DMS153 (cell line): ENCODE results near the gene ZACN.
A peak's percentile ranks its signal among the peaks of the same experiment; 100 is the strongest.

Experiments
- DNase-seq: peaks from one replicate; lab custom pipeline; 2025; lab: John Stamatoyannopoulos, UW

Gene ZACN

DNA sequence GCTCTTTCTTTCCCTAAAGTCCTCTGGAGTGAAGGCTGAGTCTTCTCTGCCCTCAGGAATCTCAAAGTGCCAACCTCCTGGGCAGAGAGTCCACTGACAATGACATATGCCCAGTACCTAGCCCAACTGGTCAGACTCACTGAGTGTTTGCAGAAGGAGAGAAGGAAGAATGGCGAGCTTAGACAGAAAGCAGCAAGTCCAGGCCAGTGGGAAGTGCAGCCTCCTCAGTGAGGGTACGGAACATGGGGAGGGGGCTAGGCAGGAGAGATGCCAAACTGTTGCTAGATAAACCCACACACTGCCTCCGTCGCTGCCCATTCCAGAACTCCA lies 23.9 kb downstream of the ZACN start:
- DNase-seq, result no peak

DNA sequence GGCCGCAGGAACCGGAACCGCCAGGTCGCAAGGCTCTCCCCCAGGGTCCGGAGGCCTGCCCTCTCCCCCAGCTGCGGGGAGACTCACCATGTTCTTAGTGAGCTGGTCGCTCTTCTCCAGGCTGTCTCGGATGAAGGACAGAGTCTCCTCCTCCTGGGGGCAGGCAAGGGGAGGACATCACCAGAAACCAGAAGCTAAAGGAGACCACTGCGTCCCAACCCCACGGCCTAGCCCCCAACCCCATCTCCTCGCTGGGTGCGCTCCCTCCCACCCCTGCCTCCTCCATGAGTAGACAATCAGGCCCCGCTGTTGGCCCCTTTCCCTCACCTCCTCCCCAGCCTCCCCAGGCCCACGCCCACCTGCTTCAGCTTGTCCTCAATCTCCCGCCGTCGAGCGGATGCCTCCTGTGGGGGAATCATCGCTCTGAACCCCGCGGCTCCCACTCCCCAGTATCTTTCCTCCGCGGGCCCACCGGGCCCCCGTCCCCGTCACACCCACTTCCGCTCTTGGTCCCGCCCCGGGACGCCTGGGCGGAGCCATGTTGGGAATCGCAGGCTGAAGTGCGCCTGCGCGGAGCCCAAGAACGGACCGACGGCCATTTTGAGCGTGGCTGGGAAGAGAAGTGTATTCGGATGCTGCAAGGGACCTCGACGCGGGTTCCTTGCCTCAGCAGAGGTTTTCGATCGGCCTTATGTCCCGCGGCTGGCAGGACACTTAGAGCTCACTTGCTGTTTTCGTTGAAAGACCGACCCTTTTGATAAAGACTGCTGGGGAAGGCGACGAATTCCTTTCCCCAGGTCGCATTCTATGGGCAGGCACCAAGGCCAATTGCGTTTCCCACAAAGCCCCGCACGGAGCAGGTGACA lies 24.5 kb downstream of the ZACN start, which contains the start of gene EXOC7:
Gene EXOC7 (minus strand): TSS at position 514 of the 866 bp plus-strand sequence. CDS start 95 bp downstream, at position 419.
- peak; percentile 78 for DNase-seq

DNA sequence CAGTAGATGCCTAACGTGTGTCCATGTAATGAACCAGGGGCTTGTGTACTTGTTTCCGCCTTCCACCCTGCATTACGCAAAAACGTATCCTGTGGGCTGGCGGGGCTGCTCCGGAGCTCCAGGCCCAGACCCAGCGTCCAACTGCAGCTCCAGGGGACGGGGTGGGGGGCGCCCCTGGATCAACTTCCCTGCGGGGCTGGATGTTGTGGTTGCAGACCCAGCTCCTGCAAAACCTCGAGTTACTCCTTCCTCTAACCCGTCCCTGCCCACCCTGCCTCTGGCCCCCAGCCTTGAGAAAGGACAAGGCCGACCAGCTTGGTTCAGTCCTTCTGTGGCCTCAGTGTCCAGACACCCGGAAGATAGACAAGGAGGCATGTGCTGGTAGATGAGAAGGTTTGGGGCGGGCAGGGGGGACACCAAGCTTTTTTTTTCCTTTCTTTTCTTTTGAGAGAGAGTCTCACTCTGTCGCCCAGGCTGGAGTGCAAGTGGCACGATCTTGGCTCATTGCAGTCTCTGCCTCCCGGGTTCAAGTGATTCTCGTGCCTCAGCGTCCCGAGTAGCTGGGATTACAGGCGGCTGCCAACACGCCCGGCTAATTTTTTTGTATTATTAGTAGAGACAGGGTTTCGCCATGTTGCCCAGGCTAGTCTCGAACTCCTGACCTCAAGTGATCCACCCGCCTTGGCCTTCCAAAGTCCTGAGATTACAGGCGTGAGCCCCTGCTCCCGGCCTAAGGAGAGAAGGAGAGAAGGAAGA lies 25.3 kb downstream of the ZACN start:
- no peak for DNase-seq

DNA sequence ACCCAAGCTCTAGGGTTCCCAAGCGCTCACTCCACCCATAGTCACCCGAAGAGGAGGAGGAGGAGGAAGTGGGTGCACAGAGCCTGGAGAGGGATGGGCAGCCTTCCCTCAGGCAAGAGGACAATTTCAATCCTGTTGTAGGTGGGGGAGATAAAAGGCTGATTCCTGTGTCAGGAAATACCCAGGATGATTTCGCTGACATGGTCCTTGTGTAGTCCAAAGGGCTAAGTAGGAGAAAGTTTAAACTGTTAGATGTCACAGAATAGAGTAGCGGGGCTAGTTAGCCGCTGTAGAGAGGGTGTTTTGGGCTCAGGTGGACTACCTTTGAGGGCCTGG lies 25.9 kb downstream of the ZACN start:
- DNase-seq, result no peak

DNA sequence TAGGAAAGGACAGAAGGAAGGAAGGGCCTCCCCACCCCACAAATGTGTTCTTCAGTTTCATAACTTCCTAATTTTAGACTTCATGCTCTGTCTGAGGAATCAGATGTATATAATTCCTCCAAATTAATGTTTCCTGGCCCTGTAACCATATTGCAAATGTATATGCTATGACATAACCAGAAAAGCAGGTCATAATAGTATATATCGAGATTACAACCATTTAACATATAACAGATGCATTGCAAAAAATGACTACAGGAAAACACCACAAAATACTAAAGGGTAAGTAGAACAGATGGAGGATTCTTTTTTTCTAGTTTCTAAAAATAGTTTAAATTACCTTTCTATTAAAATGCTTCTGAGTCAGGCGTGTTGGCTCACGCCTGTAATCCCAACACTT lies 27.7 kb downstream of the ZACN start:
- no peak for DNase-seq

DNA sequence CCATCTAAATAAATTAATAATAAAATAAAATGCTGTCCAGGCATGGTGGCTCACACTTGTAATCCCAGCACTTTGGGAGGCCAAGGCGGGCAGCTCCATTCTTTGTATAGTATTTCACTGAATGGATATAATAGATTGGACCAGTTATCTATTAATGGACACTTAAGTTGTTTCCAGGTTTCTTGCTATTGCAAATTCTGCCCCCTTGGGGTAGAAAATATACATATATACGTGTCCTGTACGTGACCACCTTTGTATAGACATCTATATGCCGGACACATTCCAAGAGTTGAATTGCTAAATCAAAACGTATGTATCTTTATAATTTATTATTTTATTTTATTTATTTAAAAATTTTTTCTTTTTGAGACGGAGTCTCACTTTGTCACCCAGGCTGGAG lies 28.5 kb downstream of the ZACN start:
- no peak for DNase-seq

DNA sequence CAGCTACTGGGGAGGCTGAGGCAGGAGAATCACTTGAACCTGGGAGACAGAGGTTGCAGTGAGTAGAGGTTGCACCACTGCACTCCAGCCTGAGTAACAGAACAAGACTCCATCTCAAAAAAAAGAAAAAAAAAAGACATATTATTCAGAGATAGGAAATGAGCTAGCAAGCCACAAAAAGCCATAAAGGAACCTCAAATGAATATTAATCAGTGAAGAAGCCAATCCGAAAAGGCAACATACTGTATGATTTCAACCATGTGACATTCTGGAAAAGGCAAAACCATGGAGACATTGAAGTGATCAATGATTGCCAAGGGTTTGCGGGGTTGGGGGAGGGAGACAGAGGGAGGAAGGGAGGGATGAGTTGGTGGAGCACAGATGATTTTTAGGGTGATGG lies 33.0 kb downstream of the ZACN start:
- no peak for DNase-seq

DNA sequence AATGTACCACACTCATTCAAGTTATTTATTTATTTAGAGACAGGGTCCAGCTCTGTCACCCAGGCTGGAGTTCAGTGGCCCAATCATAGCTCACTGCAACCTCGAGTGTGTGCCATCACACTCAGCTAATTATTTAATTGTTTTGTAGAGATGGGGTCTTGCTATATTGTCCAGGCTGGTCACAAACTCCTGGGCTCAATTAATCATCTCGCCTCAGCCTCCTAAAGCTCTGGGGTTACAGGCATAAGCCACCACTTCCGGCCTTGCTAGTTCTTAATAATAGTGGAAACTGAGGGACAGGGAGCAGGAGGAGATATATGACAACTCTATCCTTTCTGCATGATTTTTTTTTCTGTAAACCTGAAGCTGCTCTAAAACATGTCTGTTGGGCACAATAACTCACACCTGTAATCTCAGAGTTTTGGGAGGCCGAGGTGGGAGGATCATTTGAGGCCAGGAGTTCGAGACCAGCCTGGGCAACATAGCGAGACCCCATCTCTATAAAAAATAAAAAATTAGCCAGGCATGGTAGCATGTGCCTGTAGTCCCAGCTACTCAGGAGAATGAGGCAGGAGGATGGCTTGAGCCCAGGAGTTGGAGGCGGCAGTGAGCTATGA lies 36.3 kb downstream of the ZACN start:
- DNase-seq, result no peak

DNA sequence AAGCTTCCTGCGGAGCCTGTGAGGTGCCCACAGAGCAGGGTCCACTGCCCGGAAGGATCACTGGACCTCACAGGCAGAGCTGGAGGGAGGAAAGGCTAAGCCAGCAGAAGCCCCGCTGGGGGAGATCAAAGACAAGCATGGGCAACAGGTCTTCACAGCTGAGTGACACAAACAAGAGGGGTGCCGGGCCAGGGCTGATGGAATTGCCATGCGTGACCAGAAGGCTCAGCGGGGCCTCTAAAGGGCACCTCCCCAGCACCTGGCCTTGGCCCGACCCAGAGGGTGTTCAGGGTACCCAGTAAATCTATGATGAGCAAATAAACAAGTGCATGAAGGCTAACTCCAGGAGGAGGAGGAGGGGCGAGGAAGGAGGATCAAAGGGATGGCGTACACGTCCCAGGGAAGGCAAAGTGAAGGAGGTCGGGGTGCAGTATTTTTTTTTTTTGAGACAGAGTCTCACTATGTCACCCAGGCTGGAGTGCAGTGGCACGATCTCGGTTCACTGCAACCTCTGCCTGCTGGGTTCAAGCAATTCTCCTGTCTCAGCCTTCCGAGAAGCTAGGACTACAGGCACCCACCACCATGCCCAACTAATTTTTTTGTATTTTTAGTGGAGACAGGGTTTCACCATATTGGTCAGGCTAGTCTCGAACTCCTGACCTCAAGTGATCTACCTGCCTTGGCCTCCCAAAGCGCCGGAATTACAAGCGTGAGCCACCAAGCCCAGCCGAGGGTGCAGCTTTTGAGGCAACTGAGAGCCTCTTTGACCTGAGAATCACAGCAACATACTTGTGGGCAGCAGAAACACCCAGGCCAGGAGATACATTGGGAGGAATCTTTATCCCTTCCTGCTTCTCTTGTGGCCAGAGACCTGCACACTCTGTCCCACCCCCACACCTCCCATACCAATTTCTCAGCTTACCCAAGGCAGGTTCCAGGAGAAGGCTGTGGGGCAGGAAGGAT lies 40.7 kb downstream of the ZACN start:
- DNase-seq, result no peak

DNA sequence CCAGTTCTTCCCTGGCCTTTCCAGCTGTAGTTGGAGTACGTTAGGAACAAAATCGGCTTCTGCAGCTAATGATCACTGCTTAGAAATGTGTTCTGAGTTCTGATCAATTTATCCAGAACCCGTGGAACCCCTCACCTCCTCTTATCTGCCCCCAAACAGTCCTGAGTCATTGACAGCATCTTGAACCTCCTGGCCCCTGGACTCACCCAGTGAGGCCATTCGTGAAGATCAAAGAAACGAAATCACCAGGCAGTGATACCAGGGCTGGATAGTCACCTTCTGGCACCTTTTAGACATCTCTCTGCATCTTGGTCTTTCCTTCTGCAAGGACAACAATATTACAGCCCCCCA lies 41.7 kb downstream of the ZACN start:
- DNase-seq, result no peak

DNA sequence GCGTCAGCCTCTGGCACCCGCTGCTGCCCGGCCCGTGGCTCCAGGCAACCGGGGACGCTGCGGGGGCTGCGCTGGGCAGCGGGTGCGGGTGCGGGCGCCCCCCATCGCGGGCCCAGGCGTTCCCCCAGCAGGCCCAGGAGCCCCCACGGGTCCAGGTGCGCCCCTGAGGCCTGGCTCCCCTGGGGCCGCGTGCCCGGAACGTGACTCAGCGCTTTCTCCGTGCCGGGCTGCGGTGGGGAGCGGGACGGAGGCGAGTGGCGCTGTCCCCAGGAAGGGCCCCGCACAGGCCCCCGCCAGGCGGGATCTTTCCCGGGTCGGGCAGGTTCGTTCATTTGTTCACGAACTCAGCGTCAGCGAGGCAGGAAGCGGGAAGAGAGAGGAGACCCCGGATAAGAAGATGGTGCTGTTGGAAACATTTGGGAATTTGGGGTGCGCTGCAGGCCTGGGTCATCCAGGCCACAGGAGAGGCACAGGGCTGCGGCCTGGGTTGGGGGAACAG lies 43.0 kb downstream of the ZACN start:
- DNase-seq, result no peak

DNA sequence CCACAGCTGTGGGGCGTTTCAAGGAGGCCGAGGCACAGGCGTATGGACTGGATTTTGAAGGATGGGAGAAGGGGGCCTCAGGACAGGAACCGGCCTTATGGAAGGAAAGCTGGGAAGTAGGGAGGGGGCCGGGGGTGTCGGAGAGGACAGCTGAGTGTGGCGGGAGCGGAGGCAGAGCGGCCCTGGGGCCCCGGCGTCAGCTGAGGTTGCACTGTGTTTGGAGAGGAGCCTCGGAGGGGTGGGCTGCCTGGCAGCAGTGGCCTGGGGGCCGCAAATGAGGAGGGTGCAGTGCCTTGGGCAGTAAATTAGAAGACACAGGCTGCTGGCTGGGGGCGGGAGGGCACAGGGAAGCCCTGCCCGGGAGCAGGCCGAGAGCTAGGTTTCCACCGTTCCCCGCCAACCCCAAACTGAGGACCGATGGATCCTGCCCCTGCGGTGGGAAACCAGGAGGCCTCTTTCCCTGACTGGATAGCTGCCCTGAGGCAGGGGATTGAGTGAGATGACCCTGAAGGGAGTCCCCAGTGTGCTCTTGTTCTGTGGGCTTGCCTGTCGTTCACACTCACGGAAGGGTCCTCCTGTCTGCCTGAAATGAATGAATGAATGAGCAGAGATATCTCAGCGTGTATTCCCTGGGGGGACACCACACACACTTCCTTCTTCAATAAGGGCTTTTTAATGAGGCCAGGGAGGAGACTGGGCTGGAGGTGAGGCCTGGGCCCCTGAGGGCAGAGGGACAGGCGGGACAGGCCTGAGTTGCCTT lies 43.6 kb downstream of the ZACN start:
- no peak for DNase-seq

DNA sequence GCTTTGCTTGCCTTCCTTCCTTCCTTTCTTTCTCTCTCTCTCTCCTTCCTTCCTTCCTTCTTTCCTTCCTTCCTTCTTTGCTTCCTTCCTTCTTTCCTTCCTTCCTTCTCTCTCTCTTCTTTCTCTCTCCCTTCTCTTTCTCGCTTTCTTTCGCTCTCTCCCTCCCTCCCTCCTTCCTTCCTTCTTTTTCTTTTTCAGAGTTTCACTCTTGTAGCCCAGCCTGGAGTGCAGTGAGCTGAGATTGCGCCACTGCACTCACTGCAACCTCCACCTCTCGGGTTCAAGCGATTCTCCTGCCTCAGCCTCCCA lies 44.2 kb downstream of the ZACN start:
- no peak for DNase-seq

DNA sequence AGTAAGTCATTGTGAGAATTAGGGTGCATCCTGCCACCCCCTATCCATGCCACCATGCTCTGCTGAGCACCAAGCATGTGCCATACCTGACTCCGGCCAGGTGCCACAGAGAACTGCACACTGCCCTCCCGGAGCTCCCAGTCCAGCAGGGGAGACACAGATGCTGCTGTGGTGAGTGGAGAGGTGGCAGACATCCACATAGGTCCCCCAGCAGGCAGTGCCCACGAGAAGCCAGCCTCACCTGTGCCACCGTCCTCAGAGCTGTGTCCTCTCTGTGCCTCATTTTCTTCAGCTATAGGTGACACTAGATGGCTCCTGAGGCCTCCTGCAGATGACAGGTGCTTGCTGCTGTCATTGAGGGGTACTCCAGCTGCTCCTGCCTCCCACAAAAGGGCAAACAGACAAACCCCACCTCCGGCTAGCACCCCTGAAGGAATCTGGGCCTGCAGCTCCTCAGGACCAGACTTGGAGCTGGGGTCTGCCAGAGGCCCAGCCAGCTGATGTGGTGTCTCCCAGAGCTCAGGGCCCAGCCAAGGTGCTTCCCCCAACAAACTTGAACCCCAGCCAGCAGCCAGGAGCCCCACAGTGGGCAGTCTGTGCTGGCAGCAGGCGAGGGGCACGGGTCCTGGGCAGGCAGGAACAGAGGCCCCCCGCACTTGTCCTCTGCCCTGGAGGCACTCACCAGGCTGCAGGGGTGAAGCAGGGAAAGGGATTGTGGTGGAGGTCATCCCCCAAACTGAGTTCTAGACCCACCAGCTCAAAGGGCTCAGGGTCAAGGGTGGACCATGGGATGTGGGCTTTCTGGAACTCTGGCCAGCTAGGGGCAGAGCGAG lies 45.0 kb downstream of the ZACN start:
- DNase-seq, result no peak

DNA sequence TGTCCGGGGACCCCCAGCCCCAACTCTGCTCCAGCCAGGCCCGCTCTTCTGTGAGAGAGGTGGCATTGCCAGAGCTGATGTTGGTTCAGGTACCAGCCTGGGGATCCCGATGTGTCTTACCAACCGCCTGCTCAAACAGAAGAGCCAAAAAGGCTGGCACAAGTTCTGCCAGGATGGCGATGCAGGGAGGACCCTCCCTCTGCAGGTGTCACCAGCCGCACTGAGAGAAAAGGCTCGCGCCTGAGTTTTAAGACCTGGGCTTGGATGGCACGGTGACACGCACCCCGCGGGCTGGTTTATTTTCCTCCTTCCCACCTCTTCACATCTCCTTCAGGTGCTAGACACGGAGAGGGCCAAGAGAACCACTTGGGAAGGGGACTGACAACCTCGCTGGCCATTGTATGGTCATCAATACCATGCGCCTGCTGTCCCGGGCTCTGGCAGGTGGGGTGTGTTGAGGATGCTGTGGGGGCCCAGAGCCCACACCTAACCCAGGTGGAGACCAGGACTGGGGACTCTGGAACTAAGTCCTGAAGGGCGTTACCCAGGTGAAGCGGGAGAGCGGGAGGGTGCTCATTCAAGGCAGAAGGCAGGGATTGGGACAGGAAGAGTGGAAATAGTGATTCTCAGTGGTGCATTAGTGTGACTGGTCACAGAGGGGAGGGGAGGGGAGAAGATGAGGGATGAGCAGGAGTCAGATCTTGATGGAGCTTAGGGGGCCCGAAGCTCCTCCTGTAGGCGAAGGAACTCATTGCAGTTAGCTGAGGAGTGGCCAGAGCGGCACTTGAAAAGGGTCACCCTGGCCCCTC lies 45.8 kb downstream of the ZACN start:
- DNase-seq, result no peak

DNA sequence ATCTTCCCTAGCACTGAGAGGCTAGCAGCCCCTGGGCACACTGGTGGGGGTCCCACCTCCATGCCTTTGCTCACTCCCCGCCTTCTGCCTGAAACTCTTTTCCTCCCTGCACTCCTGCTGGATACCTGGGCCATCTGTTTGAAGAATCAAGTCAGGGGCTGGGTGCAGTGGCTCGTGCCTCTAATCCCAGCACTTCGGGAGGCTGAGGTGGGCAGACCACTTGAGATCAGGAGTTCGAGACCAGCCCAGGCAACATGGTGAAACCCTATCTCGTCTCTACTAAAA lies 46.4 kb downstream of the ZACN start:
- DNase-seq, result no peak

DNA sequence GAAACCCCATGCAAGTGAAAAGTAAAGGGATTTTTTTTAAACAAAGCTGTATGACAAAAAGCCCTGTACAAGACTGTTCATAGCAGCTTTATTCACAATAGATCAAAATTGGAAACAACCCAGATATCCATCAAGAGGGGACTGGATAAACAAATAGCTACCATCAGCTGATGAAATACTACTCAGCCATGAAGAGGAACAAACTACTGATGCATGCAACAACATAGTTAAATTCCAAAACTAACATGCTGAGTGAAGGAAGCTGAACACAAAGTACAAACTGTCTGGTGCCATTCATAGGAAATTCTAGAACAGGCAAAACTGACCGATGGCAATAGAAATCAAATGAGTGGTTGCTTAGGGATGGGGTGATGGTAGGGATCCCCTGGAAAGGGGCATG lies 46.9 kb downstream of the ZACN start:
- DNase-seq, result no peak

DNA sequence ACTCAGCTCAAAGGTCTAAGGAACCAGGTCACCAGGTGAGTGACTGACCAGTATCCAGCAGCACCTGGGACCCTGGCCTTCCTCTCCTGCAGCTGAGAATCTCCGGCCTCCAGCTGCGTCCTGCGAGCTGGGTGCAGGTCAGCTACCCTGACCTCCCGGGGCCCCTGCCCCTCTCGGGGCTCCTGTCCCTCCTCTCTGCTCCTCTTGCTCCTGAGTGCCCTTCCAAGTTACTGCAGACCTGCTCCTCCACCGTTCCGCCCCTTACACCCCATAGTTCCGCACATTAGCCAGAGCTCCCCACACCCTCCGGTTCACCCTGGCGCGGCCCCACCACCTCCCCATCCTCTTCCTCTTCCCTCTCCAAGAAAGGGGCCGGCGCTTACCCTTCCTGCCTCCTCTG lies 51.5 kb downstream of the ZACN start:
- no peak for DNase-seq

DNA sequence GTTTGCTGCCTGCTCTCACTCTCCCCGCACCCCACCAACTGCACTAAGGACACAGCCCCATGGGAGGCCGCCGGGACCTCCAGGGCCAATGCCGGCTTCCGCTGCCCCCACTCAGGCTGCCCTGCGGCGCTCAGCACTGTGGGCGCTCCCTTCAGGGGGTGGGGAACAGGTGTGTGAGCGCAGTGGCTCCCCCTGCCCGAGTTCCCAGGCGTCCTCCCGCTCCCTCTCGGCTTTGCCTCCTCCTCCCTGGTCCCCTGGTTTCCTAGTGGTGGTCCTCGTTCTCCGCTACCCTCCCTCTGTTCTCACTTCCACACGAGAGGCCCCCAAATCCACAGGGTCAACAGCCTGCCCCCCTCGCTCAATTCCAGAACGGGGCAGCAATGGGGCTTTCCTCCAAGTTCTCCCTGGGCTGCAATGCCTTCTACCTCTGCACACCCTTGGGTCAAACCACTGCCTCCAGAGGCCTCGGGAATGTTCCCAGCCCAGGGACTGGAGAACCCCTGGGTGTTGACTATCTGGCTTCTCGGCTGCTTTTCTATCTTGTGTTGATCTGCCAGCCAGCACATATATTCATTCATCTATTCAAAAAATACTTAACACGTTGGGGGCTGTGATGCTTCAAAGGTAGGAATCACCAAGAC lies 52.2 kb downstream of the ZACN start:
- no peak for DNase-seq
